Lower lobe of right lung (tissue), 2 donors: ENCODE results near the gene DGUOK. TPM values are rescaled to one million over a fixed set of nuclear protein-coding genes. Genes with fewer than 3 reads are reported as not detected.

Experiments used
- ATAC-seq, 2 donors: fragments of 200-7000 bp; cut with Tn5 transposase; one replicate each; pipeline ENCODE4 v1.9.1; 2020 to 2022; ENCODE audit warnings: mild to moderate bottlenecking in 2 of 2, moderate library complexity in 2 of 2
- DNase-seq: peaks from one replicate; pipeline ENCODE4 v3.0.0-alpha.2; 2020
- H3K27ac ChIP-seq: fragments of 200-600 bp; one replicate; pipeline ENCODE4 v1.8.0; 2022
- H3K27me3 ChIP-seq: fragments of 200-600 bp; one replicate; pipeline ENCODE4 v1.8.0; 2022; ENCODE audit warnings: low read depth
- H3K36me3 ChIP-seq: fragments of 200-600 bp; one replicate; pipeline ENCODE4 v1.8.0; 2022; ENCODE audit warnings: mild to moderate bottlenecking
- H3K4me1 ChIP-seq: fragments of 200-600 bp; one replicate; pipeline ENCODE4 v1.8.0; 2022
- H3K4me3 ChIP-seq: fragments of 200-600 bp; one replicate; pipeline ENCODE4 v1.8.0; 2022; ENCODE audit warnings: mild to moderate bottlenecking
- H3K9me3 ChIP-seq: fragments of 200-600 bp; one replicate; pipeline ENCODE4 v1.8.0; 2022
- CTCF ChIP-seq: fragments of 200-600 bp; IDR thresholded peaks from one replicate; pipeline ENCODE4 v1.8.0; 2022; ENCODE audit warnings: antibody characterized with exemption, mild to moderate bottlenecking
- intact Hi-C: fragments of 100-400 bp; cut with DNase I; formaldehyde crosslinking; loops from one replicate; pipeline ENCODE4 v1.11.0; 2022
- total RNA-seq: library from RNA; stranded (reverse); fragmentation: NEBNext Ultra II Directional; extraction: Animal tissue kit (Norgen Biotek cat#: 25700); gene quantifications from one replicate; pipeline ENCODE4 v1.2.1, GENCODE V29; 2021
- donor health status: DM: no; HTN: yes; CAD: no; lungs with severe emphysema.

The DGUOK gene
- total RNA-seq, 1 donor from 2014 or later, result 38.0 TPM

- Histone ChIP-seq H3K9me3 (no peaks in the 10 kb centered on the region), H3K27me3 (no peaks in the 10 kb centered on the region), H3K4me1 (peaks cover 63% of the 10 kb centered on the region), H3K27ac (no peak overlapping the region), H3K36me3 (peaks cover 2% of the 10 kb centered on the region), H3K4me3 (no peak overlapping the region)
- no peak for TF ChIP-seq CTCF
- DNase-seq (no peak), ATAC-seq (no peak)
- intact Hi-C loops, result no loop called here
Observed at GRCh38 chr2:73990531-73990930, 63.9 kb downstream of the DGUOK start.

- Histone ChIP-seq H3K36me3 (peaks cover 8% of the 10 kb centered on the region), H3K9me3 (no peaks in the 10 kb centered on the region), H3K4me1 (peaks cover 52% of the 10 kb centered on the region), H3K4me3 (no peak overlapping the region), H3K27ac (no peak overlapping the region), H3K27me3 (no peaks in the 10 kb centered on the region)
- DNase-seq, result no peak
- no peak for TF ChIP-seq CTCF
- intact Hi-C loops, result no loop called here
- ATAC-seq, result no peak
Observed at GRCh38 chr2:73992036-73992435, 65.4 kb downstream of the DGUOK start.

GRCh38 chr2:73993376-73993775, 66.7 kb downstream of the DGUOK start:
- Histone ChIP-seq H3K4me1 (peaks cover 39% of the 10 kb centered on the region), H3K4me3 (no peak overlapping the region), H3K9me3 (no peaks in the 10 kb centered on the region), H3K27ac (no peak overlapping the region), H3K27me3 (no peaks in the 10 kb centered on the region), H3K36me3 (peaks cover 8% of the 10 kb centered on the region)
- intact Hi-C loops, result no loop called here
- no peak for TF ChIP-seq CTCF
- ATAC-seq, result peak; percentile 60 to 64
- DNase-seq, result no peak

GRCh38 chr2:73993778-73994177, 67.1 kb downstream of the DGUOK start:
- Histone ChIP-seq H3K27ac (no peak overlapping the region), H3K27me3 (no peaks in the 10 kb centered on the region), H3K4me1 (peaks cover 36% of the 10 kb centered on the region), H3K4me3 (no peak overlapping the region), H3K9me3 (no peaks in the 10 kb centered on the region), H3K36me3 (peaks cover 9% of the 10 kb centered on the region)
- no peak for TF ChIP-seq CTCF
- ATAC-seq (peak; percentile 10 to 35), DNase-seq (no peak)
- intact Hi-C loops, result no loop called here

GRCh38 chr2:73994178-73994831, 67.6 kb downstream of the DGUOK start:
- intact Hi-C loops, result no loop called here
- peak; percentile 38 to 64 for ATAC-seq

More at GRCh38 chr2:73994178-73994831, 67.6 kb downstream of the DGUOK start:
- TF ChIP-seq CTCF, result no peak
- no peak overlapping the region for H3K27ac ChIP-seq
- peaks cover 13% of the 10 kb centered on the region for H3K36me3 ChIP-seq
- no peaks in the 10 kb centered on the region for H3K27me3 ChIP-seq
- peaks cover 31% of the 10 kb centered on the region for H3K4me1 ChIP-seq
- H3K4me3 ChIP-seq, result no peak overlapping the region
- no peaks in the 10 kb centered on the region for H3K9me3 ChIP-seq
- DNase-seq, result no peak
